GM23338 (cell line): ENCODE data around the gene EZR. TPM values are rescaled to one million over a fixed set of nuclear protein-coding genes. Genes with fewer than 3 reads are reported as not detected.

Experiments used
- ATAC-seq: fragments of 200-7000 bp; cut with Tn5 transposase; 3 replicates; pipeline ENCODE4 v1.9.1; 2020
- DNase-seq: peaks from one replicate; pipeline ENCODE4 v3.0.0-alpha.2; 2015; ENCODE audit warnings: low spot score
- H2AFZ ChIP-seq: fragments of 200-600 bp; sonication (generic); 2 replicates; pipeline ENCODE4 v1.8.0; 2016; ENCODE audit warnings: antibody characterized with exemption, mild to moderate bottlenecking, moderate library complexity
- H3F3A ChIP-seq: fragments of 200-600 bp; sonication (generic); replicated peaks from 2 replicates; pipeline ENCODE4 v1.8.0; 2017; ENCODE audit warnings: antibody characterized with exemption, mixed run types, low read depth
- H3K27ac ChIP-seq: fragments of 200-600 bp; sonication (generic); 2 replicates; pipeline ENCODE4 v1.6.1; 2016; ENCODE audit warnings: low read depth
- H3K27me3 ChIP-seq: fragments of 200-600 bp; sonication (generic); 2 replicates; pipeline ENCODE4 v1.8.0; 2016; ENCODE audit warnings: mild to moderate bottlenecking, mixed run types, moderate library complexity; ENCODE audit not compliant: insufficient read depth
- H3K36me3 ChIP-seq: fragments of 200-600 bp; sonication (generic); 2 replicates; pipeline ENCODE4 v1.8.0; 2016; ENCODE audit warnings: mild to moderate bottlenecking; ENCODE audit not compliant: insufficient read depth
- H3K4me1 ChIP-seq: fragments of 200-600 bp; sonication (generic); 2 replicates; pipeline ENCODE4 v1.8.0; 2016; ENCODE audit warnings: mild to moderate bottlenecking, moderate library complexity; ENCODE audit not compliant: insufficient read depth
- H3K4me2 ChIP-seq: fragments of 200-600 bp; sonication (generic); 2 replicates; pipeline ENCODE4 v1.7.1; 2017; ENCODE audit warnings: mixed run types
- H3K4me3 ChIP-seq: fragments of 200-600 bp; sonication (generic); 2 replicates; pipeline ENCODE4 v1.6.1; 2016; ENCODE audit warnings: mixed run types
- H3K79me2 ChIP-seq: fragments of 200-600 bp; sonication (generic); replicated peaks from 2 replicates; pipeline ENCODE4 v1.8.0; 2017; ENCODE audit warnings: mild to moderate bottlenecking; ENCODE audit not compliant: insufficient read depth
- H3K9me2 ChIP-seq: fragments of 200-600 bp; sonication (generic); 2 replicates; pipeline ENCODE4 v1.8.0; 2017; ENCODE audit not compliant: insufficient read depth
- H4K20me1 ChIP-seq: fragments of 200-600 bp; sonication (generic); replicated peaks from 2 replicates; pipeline ENCODE4 v1.8.0; 2017; ENCODE audit warnings: mild to moderate bottlenecking; ENCODE audit not compliant: insufficient read depth
- H3K27ac Mint-ChIP-seq: 2 replicates; pipeline ENCODE4 v1.8.0; 2020; ENCODE audit warnings: inconsistent platforms, mild to moderate bottlenecking, moderate library complexity, mixed read lengths
- H3K27me3 Mint-ChIP-seq: 3 replicates; pipeline ENCODE4 v1.8.0; 2022; ENCODE audit warnings: low read depth, mild to moderate bottlenecking, moderate library complexity, mixed read lengths, inconsistent platforms; ENCODE audit not compliant: insufficient read depth, poor library complexity
- H3K36me3 Mint-ChIP-seq: 3 replicates; pipeline ENCODE4 v1.8.0; 2021; ENCODE audit warnings: low read depth, mild to moderate bottlenecking, inconsistent platforms, moderate library complexity, mixed read lengths
- H3K4me1 Mint-ChIP-seq: 3 replicates; pipeline ENCODE4 v1.8.0; 2020; ENCODE audit warnings: mild to moderate bottlenecking, inconsistent platforms, mixed read lengths
- H3K4me3 Mint-ChIP-seq: 3 replicates; pipeline ENCODE4 v1.8.0; 2021; ENCODE audit warnings: moderate library complexity, mild to moderate bottlenecking, inconsistent platforms, mixed read lengths
- H3K9me3 Mint-ChIP-seq: 3 replicates; pipeline ENCODE4 v1.8.0; 2020; ENCODE audit warnings: moderate library complexity, mild to moderate bottlenecking, inconsistent platforms, mixed read lengths
- CREB1 ChIP-seq: fragments of 250-450 bp; sonication (Bioruptor Pico); IDR thresholded peaks from 2 replicates; pipeline ENCODE4 v1.5.0; 2020; ENCODE audit warnings: low read depth, mild to moderate bottlenecking, moderate library complexity
- CTCF ChIP-seq, 2 experiments: fragments of 200-600 bp in 1 of 2; sonication (generic) in 1 of 2; conservative IDR thresholded peaks; 2 replicates each; pipeline versions ENCODE4 v1.5.1 to v1.6.1; 2016 to 2017; ENCODE audit warnings: antibody characterized with exemption in 2 of 2, low read depth in 2 of 2, mild to moderate bottlenecking in 2 of 2, moderate library complexity in 1 of 2
- ETS1 ChIP-seq: IDR thresholded peaks from 2 replicates; pipeline ENCODE4 v1.6.1; 2016; ENCODE audit warnings: antibody characterized with exemption
- JUNB ChIP-seq: IDR thresholded peaks from one replicate; pipeline ENCODE4 v1.6.1; 2016; ENCODE audit warnings: antibody characterized with exemption; ENCODE audit not compliant: unreplicated experiment
- NANOG ChIP-seq: IDR thresholded peaks from 2 replicates; pipeline ENCODE4 v1.6.1; 2016; ENCODE audit warnings: antibody characterized with exemption, borderline replicate concordance
- REST ChIP-seq: IDR thresholded peaks from one replicate; pipeline ENCODE4 v1.6.1; 2018; ENCODE audit warnings: antibody characterized with exemption; ENCODE audit not compliant: unreplicated experiment
- ZNF462 ChIP-seq: fragments of 250-450 bp; sonication (Bioruptor Pico); IDR thresholded peaks from 2 replicates; pipeline ENCODE4 v1.5.0; 2020; ENCODE audit warnings: mild to moderate bottlenecking, moderate library complexity
- polyA plus RNA-seq: library from polyadenylated mRNA; unstranded; fragments of >200 nt; fragmentation: Nextera tagmentation; extraction: Ambion mirVana; gene quantifications from 2 replicates; pipeline ENCODE4 v1.2.1, GENCODE V29; 2016
- total RNA-seq: library from RNA; depleted of rRNA; stranded (reverse); fragments of >200 nt; shearing (Covaris generic); gene quantifications from 2 replicates; pipeline ENCODE4 v1.2.3, GENCODE V29; 2014

The EZR gene
- total and polyA plus RNA-seq, 2 experiments from 2014 or later, result 199 to 208 TPM

GRCh38 chr6:158768436-158768835, 50.7 kb downstream of the EZR start (continued):
- TF ChIP-seq ZNF462 (CRISPR knock-in tag) (no peak), ETS1 (no peak), JUNB (no peak)

GRCh38 chr6:158767709-158768108, 51.5 kb downstream of the EZR start:
- H3K79me2 ChIP-seq, result no peaks in the 10 kb centered on the region
- H2AFZ ChIP-seq, result no peak overlapping the region
- no peaks in the 10 kb centered on the region for H3K4me1 ChIP-seq
- DNase-seq (no peak), ATAC-seq (no peak)
- H3K4me2 ChIP-seq, result no peak overlapping the region
- Mint-ChIP-seq H3K4me3 (no peak overlapping the region), H3K27me3 (peaks cover 37% of the 10 kb centered on the region), H3K4me1 (peaks cover 24% of the 10 kb centered on the region), H3K36me3 (peaks cover 85% of the 10 kb centered on the region), H3K9me3 (no peaks in the 10 kb centered on the region), H3K27ac (no peak overlapping the region)
- H3K36me3 ChIP-seq, result peaks cover 64% of the 10 kb centered on the region
- H3K9me2 ChIP-seq, result no peaks in the 10 kb centered on the region
- H3K27ac ChIP-seq, result no peak overlapping the region
- H3F3A ChIP-seq, result peaks cover 69% of the 10 kb centered on the region
- no peak overlapping the region for H3K4me3 ChIP-seq
- H4K20me1 ChIP-seq, result peaks cover 25% of the 10 kb centered on the region
- no peaks in the 10 kb centered on the region for H3K27me3 ChIP-seq
- TF ChIP-seq CREB1 (CRISPR knock-in tag), result no peak
- no peak for TF ChIP-seq REST
- no peak for TF ChIP-seq CTCF (conservative IDR thresholded peaks at IDR 0.05; ENCODE audit: low read depth in 2 of 2)
- TF ChIP-seq NANOG, result no peak
- no peak for TF ChIP-seq ETS1
- TF ChIP-seq JUNB, result no peak
